RPMI7951 (cell line): Measurements from ENCODE around the gene VWA5B2. TPM values are rescaled to one million over a fixed set of nuclear protein-coding genes. Genes with fewer than 3 reads are reported as not detected.

Source experiments
- DNase-seq: peaks from one replicate; pipeline ENCODE4 v3.0.0-alpha.2; 2012; ENCODE audit warnings: low read depth
- total RNA-seq: library from RNA; depleted of rRNA; stranded (reverse); fragments of >200 nt; shearing (Covaris generic); gene quantifications from 2 replicates; pipeline ENCODE4 v1.2.3, GENCODE V29; 2014; rRNA removed

The VWA5B2 gene
- not detected in 2 replicates for total RNA-seq

DNA sequence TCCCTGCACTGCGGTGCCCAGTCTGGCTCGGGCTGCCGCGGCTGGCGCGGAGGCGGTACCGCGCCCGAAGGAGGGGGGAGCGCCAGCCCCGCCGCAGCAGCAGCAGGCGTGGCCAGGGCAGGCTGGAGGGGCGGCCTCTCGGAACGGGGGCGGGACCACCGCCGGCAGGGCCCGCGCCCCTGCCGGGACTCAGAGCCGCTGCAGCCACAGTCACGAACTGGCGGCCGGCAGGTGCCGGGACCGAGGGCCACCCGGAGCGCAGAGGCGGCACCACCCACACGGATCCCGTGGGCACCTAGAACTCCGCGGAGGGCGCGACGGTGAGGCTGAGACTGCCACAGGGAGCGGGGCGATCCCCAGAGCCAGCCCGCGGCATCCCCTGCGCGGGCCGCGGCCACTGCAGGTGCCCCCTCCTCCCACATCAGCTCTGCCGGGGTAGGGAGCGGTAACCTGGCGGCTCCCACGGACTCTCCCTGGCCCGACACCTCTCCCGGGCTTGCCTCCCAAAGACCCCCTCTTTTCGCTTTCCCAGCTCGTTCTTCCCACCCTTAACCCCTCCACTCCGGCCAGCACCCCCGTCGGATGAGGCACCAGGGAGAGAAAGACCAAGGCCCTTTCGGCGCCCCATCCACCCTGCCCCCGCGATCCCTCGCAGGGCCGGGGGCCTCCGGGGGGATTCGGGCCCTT, at the start of gene VWA5B2:
TSS of gene VWA5B2 (plus strand) at position 192 of the 687 bp plus-strand sequence. CDS start 944 bp downstream, outside the sequence.
- DNase-seq: peak; percentile 59

DNA sequence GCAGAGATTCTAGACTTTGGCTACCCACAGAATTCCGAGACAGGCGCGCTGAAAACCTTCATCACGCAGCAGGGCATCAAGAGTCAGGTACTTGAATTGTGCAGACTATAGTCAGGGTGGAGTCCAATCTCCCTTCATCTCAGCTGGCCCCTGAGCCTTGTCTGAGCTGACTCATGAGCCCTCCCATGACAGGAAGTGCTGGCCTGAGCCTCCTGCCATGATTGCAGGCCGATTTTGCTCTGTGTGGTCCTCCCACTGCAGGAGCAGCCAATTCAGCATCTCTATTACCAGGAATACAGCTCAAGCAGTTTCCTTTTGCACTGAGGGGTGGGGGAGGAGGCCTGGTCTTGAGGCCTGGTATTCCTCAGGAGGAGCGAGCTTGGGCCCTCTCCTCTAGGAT, 49.2 kb upstream of the VWA5B2 start:
- DNase-seq: peak; percentile 64

DNA sequence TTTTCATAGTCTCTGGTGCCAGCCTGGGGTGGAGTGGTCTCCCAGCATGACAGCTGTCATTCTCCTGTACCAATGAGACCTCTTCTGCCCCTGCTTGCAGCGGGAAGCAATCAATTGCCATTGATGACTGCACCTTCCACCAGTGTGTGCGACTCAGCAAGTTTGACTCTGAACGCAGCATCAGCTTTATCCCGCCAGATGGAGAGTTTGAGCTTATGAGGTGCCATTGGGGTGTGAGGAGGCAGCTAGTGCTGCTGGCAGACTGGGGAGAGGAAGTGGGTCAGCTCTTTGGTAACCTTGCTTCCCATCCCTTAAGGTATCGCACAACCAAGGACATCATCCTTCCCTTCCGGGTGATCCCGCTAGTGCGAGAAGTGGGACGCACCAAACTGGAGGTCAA, 47.8 kb upstream of the VWA5B2 start:
- no peak for DNase-seq

DNA sequence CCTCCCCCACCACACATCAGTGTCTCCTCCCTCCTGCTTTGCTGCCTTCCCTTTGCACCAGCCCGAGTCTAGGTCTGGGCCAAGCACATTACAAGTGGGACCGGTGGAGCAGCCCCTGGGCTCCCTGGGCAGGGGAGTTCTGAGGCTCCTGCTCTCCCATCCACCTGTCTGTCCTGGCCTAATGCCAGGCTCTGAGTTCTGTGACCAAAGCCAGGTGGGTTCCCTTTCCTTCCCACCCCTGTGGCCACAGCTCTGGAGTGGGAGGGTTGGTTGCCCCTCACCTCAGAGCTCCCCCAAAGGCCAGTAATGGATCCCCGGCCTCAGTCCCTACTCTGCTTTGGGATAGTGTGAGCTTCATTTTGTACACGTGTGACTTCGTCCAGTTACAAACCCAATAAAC, 45.7 kb upstream of the VWA5B2 start:
- no peak for DNase-seq

DNA sequence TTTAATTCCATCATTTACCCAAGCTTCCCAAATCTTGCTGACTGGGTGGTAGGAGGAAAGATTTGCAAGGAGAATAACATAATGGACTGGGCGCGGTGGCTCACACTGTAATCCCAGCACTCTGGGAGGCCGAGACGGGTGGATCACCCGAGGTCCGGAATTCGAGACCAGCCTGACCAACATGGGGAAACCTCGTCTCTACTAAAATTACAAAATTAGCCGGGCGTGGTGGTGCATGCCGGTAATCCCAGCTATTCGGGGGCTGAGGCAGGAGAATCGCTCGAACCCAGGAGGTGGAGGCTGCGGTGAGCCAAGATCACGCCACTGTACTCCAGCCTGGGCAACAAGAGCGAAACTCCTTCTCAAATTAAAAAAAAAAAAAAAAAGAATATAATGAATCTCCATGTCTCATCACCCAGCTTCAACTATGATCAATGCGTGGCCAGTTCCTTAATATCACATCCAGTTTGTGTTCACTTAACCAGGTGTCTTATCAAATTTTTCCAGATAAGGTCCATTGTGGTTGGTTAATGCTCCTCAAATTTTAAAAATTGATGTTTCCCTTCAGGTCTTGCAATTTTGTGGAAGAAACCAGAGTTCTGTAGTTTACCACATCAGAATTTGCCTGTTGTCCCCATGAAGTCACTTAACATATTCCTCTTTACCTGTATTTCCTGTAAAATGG, 44.7 kb upstream of the VWA5B2 start:
- DNase-seq: no peak

DNA sequence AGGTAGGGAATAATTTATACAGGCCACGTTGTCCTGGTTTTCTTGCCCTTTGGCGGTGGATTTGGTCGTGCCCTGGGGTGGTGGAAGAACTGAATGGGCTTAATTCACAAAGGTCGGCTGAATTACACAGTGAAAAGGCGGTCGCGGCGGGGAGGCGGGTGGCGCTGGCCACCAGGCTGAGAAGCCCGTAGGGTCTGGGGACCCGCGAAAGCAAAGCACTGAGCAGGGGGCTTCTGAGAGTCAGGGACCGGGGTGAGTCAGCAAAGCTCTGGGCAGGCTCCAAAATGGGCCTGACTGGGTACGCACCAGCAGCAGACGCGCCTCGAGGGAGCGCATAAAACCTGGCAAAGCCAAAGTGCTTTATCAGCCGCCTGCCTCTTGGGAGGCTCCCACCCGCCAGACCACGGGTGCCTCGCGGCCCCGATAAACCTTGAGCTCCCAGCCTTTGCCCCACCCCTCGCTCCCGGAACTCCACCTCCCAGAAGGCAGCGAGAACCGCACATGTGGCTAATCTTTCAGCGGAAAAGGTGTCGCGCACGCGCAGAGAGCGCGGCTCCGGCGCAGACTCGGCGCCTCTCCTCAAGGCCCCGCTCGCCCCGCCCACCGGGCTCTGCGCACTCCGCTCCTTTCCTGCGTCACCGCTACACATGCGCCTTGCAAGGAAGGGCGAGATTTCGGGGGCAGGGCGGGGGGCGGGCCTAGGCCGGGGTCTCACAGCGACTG, 43.8 kb upstream of the VWA5B2 start:
- DNase-seq: peak; percentile 98

DNA sequence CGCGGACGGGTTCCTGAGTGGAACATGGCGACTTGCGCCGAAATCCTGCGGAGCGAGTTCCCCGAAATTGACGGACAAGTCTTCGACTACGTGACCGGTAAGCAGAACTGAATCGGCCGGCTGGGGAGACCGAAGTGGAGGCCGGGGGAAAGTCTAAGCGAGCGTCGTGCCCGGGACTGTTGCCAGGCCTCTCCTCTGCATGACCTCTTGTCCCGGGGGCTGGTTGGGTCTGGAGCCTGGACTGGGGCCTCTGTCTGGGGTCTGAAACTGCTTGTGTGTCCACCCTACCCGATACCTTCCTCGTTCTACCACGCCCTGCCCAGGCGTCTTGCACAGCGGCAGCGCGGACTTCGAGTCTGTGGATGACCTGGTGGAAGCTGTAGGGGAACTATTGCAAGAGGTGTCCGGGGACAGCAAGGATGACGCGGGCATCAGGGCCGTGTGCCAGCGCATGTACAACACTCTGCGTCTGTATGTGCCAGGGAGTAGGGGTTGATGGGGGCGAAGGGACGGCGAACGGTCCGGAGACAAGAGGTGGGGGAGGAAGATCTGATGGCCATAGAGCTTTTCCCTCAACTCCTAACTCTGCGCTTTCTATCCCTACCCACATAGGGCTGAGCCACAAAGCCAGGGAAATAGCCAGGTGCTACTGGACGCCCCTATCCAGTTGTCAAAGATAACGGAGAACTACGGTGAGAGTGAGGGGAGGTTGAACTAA, 43.0 kb upstream of the VWA5B2 start, which contains the start of gene ABCF3:
TSS of gene ABCF3 (plus strand) at position 16 of the 718 bp plus-strand sequence. CDS start at position 25, 9 bp downstream.
- peak; percentile 47 for DNase-seq

DNA sequence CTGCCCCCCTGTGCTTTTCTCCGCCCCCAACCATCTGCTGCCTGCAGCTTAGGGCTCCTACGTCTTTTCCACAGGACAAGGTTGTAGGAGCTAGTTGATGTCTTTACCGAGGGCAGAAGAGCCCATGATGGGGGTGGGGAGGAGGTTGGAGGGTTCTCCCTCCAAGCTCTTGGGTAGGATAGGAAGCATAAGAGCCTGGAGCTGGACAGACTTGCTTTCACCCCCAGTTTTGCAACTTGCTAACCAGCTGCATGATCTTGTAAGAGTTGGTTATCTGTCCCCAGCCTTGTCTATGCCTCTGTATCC, 42.5 kb upstream of the VWA5B2 start:
- DNase-seq: no peak

DNA sequence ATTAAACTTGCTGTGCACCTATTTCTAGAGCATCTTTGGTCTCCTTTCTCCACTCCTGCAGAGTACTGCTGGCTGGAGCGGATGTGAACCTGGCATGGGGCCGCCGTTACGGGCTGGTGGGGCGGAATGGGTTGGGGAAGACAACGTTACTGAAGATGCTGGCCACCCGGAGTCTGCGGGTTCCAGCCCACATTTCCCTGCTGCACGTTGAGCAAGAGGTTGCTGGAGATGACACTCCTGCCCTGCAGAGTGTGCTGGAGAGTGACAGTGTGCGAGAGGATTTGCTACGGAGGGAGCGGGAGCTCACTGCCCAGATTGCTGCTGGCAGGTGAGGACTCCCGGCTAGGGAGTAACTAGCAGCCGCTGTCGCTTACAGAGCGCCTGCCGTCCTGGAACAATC, 41.3 kb upstream of the VWA5B2 start:
- DNase-seq: no peak

DNA sequence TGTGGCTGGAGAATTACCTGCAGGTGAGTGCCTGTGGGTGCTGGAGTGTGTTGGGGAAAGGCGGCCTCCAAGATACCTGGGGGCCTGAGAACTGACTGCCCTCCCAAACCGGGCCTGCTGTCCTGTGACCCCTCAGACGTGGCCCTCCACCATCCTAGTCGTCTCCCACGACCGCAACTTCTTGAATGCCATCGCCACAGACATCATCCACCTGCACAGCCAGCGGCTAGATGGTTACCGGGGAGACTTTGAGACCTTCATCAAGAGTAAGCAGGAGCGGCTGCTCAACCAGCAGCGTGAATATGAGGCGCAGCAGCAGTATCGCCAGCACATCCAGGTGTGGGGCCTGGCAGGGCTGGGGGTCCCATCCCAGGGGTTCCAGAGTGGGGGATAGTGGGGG, 40.0 kb upstream of the VWA5B2 start:
- DNase-seq: no peak

DNA sequence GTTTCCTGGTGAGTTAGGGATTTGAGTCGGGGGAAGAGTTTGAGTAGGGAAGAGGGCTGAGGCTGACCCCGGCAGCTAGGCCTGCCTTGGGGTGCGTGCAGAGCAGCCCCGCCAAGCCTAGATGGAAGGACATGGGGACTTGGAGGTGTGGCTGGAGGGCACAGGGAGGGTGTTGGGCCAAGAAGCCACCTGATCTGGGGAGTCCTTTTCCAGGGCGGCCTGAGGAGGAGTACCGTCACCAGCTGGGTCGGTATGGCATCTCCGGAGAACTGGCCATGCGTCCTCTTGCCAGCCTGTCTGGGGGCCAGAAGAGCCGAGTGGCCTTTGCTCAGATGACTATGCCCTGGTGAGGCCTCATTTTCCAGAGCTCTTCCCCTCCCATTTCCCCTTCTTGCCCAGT, 36.5 kb upstream of the VWA5B2 start:
- no peak for DNase-seq

DNA sequence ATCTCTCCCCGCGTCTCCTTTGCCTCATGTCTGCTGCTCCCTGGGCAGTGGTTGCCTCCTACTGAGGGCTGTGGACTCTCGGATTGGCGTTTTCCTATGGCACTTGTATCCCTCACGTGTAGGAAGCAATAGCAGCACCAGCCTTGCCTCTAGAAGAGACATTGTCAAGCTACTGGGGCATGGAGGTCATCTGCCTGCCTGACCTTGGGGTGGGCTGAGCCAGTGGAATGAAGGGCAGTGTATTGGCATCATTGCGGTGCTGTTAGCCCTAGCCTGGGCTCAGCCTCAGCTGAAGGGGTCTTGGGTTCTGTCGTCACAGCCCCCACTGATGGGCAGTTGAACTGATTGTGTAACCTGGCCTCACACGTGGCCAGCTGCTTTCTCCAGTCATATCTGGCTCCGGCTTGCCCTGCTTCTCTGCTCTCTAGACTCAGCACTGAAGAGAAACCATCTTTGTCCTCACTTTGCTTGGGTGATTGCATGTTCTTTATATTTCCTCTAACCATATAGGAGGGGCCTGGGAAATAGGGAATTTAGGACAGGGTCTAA, 35.3 kb upstream of the VWA5B2 start:
- DNase-seq: no peak

DNA sequence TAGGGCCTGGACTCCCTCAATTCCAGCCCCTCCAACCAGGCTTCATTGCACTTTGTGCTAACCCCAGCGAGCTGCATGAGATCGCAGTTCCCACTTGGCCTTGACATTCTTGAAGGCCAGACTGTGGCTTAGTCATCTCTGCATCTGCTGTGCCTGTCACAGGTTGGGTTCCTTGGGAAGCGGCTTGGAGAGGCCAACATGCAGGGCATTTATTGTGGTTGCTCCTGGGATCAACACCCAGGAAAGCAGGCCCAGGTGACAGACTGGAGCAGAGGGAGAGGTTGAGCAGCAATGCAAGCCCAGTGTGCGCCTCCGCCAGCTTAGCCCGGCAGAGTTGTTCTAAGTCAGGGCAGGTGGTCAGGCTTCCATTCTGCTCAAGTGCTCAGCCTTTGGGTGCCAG, 32.8 kb upstream of the VWA5B2 start:
- no peak for DNase-seq

DNA sequence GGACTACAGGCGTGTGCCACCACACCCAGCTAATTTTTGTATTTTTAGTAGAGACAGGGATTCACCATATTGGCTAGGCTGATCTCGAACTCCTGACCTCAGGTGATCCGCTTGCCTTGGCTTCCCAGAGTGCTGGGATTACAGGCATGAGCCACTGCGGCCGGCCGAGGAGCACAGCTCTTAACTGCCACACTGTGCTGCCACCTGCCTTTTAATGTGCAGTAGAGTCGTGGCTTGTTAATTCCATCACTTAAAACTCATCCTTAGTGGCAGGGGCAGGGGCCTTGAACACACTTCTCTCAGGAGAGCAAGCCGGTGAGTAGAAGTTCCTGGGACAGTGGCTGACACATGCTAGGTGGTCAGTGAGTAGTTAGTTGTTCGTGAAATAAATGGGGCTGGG, 30.9 kb upstream of the VWA5B2 start:
- DNase-seq: no peak

DNA sequence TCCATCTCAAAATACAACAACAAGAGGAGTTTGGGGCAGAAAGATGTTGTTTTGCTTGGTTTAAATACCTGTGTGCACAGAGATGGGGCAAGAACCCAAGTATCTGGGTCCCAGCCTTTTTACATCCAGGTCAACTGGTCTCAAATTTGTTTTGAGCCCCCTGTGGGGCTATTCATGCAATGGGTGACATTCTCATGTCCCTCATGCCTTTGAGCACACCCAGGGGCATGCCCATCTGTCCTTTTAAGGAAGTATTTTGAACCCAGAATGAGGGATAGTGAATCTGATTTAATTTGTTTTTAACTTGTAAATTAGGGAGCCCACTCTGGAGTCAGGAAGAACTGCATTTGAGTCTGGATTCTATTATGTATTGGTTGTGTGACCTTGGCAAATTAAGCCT, 28.6 kb upstream of the VWA5B2 start:
- DNase-seq: no peak

DNA sequence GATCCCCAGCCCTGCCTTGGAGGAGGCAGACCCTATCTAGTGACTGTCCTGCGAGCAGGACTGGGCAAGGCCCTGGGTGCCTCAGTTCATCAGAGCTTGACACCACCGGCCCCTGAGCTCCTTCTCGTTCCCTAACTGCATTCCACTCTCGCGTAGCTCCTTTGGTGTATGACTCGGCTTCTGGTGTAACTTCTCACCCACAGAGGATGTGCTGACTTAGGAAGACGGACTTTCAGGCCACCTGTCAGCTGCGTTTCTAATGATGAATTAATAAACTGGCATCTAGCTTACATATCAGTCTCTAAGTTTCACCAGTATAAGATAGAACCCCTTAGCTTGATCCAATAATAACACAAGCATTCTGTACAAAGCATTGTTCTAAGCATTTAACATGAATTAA, 25.9 kb upstream of the VWA5B2 start:
- DNase-seq: no peak

DNA sequence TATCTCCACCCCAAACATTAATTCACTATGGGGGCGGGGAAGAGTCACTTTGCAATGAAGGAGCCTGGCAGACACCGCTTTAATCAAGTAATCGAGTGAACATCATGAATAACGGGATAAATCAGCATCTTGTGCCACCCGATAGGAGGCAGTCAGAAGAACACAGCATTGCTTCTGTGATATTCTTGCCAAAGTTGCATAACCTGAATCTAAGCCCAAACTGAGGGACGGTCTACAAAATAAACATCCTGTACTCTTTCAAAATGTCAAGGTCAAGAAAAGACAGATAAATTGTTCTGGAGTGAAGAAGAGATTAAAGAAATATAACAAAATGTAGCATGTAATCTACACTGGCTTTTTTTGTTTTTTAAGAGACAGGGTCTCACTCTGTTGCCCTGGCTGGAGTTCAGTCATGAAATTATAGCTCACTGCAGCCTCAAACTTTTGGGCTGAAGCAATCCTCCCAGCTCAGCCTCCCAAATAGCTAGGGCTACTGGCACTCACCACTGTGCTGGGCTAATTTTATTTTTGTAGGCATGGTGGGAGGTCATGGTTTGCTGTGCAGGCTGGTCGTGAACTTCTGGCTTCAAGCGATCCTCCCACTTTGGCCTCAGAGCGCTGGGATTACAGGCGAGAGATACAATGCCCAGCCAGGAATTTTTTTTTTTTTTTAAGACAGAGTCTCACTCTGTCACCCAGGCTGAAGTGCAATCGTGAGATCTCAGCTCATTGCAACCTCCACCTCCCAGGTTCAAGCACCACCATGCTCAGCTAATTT, 20.1 kb upstream of the VWA5B2 start:
- no peak for DNase-seq

DNA sequence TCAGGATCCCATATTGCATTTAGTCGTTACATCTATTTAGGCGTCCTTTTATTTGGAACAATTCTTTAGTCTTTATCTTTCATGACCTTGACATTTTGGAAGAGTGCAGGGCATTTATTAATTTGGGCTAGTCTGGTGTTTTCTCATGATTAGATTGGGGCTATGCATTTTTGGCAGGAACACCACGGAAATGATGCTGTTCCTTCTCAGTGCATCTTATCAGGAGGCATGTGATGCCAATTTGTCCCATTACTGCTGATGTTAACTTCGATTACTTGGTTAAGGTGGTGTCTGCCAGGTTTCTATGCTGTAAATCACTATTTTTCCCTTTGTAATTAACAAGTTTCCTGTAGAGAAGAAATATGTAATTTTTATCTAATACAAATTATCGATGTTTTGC, 18.1 kb upstream of the VWA5B2 start:
- DNase-seq: no peak

DNA sequence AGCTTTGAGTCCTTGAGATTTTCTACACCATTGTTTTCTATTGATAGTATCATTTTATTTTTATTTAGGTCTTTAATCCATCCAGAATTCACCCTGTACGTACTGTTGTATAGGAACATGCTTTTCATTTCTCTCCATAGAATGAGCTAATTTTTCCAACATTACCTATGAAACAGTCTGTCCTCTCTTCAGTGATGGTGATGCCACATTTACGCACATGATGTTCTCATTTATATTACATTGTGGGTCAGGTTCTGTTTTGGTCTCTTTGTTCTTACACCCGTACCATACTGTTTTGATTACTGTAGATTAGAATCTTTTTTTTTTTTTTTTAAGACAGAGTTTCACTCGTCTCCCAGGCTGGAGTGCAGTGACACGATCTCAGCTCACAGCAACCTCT, 17.7 kb upstream of the VWA5B2 start:
- DNase-seq: no peak

DNA sequence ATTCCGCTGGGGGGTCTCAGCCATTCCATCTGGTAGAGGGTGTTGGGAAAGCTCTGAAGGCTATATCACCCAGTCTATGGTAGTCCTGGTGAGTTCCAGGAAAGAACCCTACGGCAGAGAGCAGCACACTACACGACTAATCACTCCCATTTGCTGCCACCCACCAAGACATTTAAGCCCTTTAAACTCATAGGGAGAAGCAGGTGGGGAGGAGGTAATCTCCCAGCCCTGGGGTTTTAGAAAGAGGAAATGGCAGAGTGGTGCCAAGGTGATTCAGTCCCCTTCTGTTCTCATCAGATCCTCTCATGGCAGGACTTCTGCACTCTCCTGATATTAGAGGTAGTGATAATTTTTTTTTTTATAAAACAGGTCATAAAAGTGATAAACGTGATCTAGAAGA, 10.6 kb upstream of the VWA5B2 start:
- no peak for DNase-seq

DNA sequence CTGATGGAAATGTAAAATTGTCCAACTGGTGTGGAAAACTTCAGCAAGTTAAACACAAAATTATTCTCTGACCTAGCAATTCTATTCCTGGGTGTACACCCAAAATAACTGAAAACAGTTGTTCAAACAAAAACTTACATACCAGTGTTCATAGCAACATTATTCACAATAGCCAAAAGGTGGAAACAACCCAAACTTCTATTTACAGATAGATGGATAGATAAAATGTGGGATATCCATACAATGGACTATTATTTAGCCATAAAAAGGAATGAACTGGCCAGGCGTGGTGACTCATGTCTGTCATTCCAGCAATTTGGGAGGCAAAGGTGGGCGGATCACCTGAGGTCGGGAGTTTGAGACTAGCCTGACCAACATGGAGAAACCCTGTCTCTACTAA, 6.9 kb upstream of the VWA5B2 start:
- DNase-seq: no peak
